RPMI8226 (cell line): ENCODE measurements around the gene SERPINE3.

Source experiments
- DNase-seq: peaks from one replicate; pipeline ENCODE4 v3.0.0-alpha.2; 2015

The SERPINE3 gene

GRCh38 chr13:51329606-51330005 lies 9.9 kb upstream of the SERPINE3 start:
- DNase-seq, result no peak

GRCh38 chr13:51330791-51331190 lies 8.7 kb upstream of the SERPINE3 start:
- no peak for DNase-seq

GRCh38 chr13:51331354-51331861 lies 8.1 kb upstream of the SERPINE3 start:
- no peak for DNase-seq

GRCh38 chr13:51332566-51333361 lies 6.7 kb upstream of the SERPINE3 start:
- no peak for DNase-seq

- DNase-seq, result no peak
Observed at GRCh38 chr13:51333421-51333820, 6.1 kb upstream of the SERPINE3 start.

- no peak for DNase-seq
Observed at GRCh38 chr13:51333826-51334225, 5.7 kb upstream of the SERPINE3 start.

GRCh38 chr13:51336746-51337145 lies 2.7 kb upstream of the SERPINE3 start:
- no peak for DNase-seq

- no peak for DNase-seq
Observed at GRCh38 chr13:51339952-51340732, 651 bp downstream of the SERPINE3 start.

- no peak for DNase-seq
Observed at GRCh38 chr13:51341232-51341631, 1.7 kb downstream of the SERPINE3 start.

- DNase-seq, result no peak
Observed at GRCh38 chr13:51341791-51342190, 2.3 kb downstream of the SERPINE3 start.

GRCh38 chr13:51342706-51343105 lies 3.2 kb downstream of the SERPINE3 start:
- DNase-seq, result no peak

GRCh38 chr13:51343475-51343874 lies 4.0 kb downstream of the SERPINE3 start:
- no peak for DNase-seq

- DNase-seq, result no peak
Observed at GRCh38 chr13:51346397-51346796, 6.9 kb downstream of the SERPINE3 start.

GRCh38 chr13:51347099-51347498 lies 7.6 kb downstream of the SERPINE3 start:
- no peak for DNase-seq

- DNase-seq, result no peak
Observed at GRCh38 chr13:51348069-51348967, 8.8 kb downstream of the SERPINE3 start.

- no peak for DNase-seq
Observed at GRCh38 chr13:51349016-51349415, 9.5 kb downstream of the SERPINE3 start.

GRCh38 chr13:51355217-51355616 lies 15.7 kb downstream of the SERPINE3 start:
- DNase-seq, result no peak

- DNase-seq, result no peak
Observed at GRCh38 chr13:51357928-51358595, 18.6 kb downstream of the SERPINE3 start.

- no peak for DNase-seq
Observed at GRCh38 chr13:51359352-51359751, 19.9 kb downstream of the SERPINE3 start.

- DNase-seq, result no peak
Observed at GRCh38 chr13:51360489-51360888, 21.0 kb downstream of the SERPINE3 start.

- no peak for DNase-seq
Observed at GRCh38 chr13:51361106-51361505, 21.6 kb downstream of the SERPINE3 start.

GRCh38 chr13:51363625-51364024 lies 24.1 kb downstream of the SERPINE3 start:
- no peak for DNase-seq
